Adrenal gland (tissue), 5 donors: ENCODE data around the gene ESYT1.

Source experiments
- CTCF ChIP-seq, 6 experiments: fragments of 450-650 bp in 4 of 6; fragments of 200-600 bp in 2 of 6; sonication (generic) in 1 of 6; IDR thresholded peaks; 1 replicate in 5 of 6; 2 replicates in 1 of 6; pipeline versions ENCODE4 v1.5.1 to v1.8.0; 2016 to 2021; ENCODE audit warnings: antibody characterized with exemption in 6 of 6, mild to moderate bottlenecking in 2 of 6, moderate library complexity in 1 of 6
- POLR2A ChIP-seq, 2 donors: fragments of 450-650 bp; IDR thresholded peaks; one replicate each; pipeline ENCODE4 v1.6.1; 2017; ENCODE audit warnings: antibody characterized with exemption in 2 of 2, mild to moderate bottlenecking in 2 of 2, moderate library complexity in 1 of 2
- donor health status: DM: no; HTN: no; CAD: no.

- TF ChIP-seq POLR2A (IDR thresholded peaks at IDR 0.05) (no peak), CTCF (IDR thresholded peaks at IDR 0.05) (no peak)
Measured at GRCh38 chr12:56105609-56105902, 22.5 kb upstream of the ESYT1 start.
